ENCODE data around the gene FGFBP3. TPM values are rescaled to one million over a fixed set of nuclear protein-coding genes. Genes with fewer than 3 reads are reported as not detected.

The FGFBP3 gene
- total RNA-seq, 1 experiment from 2014 or later: 0.68 TPM

GRCh38 chr10:91953600-91954160 lies 44.4 kb upstream of the FGFBP3 start:
- H3K36me3 ChIP-seq (ENCODE audit: low read depth): peaks cover 12% of the 10 kb centered on the region
- BruUV-seq (replicated peaks): no TSS peak

GRCh38 chr10:91944880-91945630 lies 35.8 kb upstream of the FGFBP3 start:
- CTCF ChIA-PET: interaction anchor here (0.5 kb wide), 1 partner anchor 9 kb away, joined by 3 read pairs; no protein-coding TSS in a partner anchor
- peaks cover 11% of the 10 kb centered on the region; the same call in 1 of the 2 replicates for H3K79me2 ChIP-seq (ENCODE audit: low read depth)
- H3K9me3 ChIP-seq (ENCODE audit: insufficient read depth, low read depth): no peaks in the 10 kb centered on the region
- no peaks in the 10 kb centered on the region for H4K20me1 ChIP-seq (ENCODE audit: insufficient read depth)
- H3K4me1 ChIP-seq (replicated peaks; ENCODE audit: insufficient read depth): no peaks in the 10 kb centered on the region
- POLR2A ChIA-PET (ENCODE audit: unreplicated experiment): no interaction called here
- H3K27me3 ChIP-seq (ENCODE audit: insufficient read depth, low read depth): no peaks in the 10 kb centered on the region
- no TSS peak for BruUV-seq (replicated peaks)
- H2AFZ ChIP-seq: no peak overlapping the region
- no peaks in the 10 kb centered on the region for H3K9me2 ChIP-seq (ENCODE audit: insufficient read depth)
- no peak overlapping the region for H3K4me3 ChIP-seq
- H3F3A ChIP-seq (ENCODE audit: insufficient read depth, low read depth): no peaks in the 10 kb centered on the region; the same call in 1 of the 2 replicates
- peaks cover 3% of the 10 kb centered on the region; the same call in 1 of the 2 replicates for H3K36me3 ChIP-seq (ENCODE audit: low read depth)
- H3K4me2 ChIP-seq: no peak overlapping the region
- no peak overlapping the region for H3K27ac ChIP-seq
- no peak for DNase-seq
- TF ChIP-seq CTCF (conservative IDR thresholded peaks at IDR 0.05): no peak
- TF ChIP-seq EZH2 (IDR thresholded peaks at IDR 0.05; ENCODE audit: low read depth): no peak
- intact Hi-C loops (cut with micrococcal nuclease; ENCODE audit: unreplicated experiment): no loop called here

More at GRCh38 chr10:91953600-91954160, 44.4 kb upstream of the FGFBP3 start:
- H3F3A ChIP-seq (ENCODE audit: insufficient read depth, low read depth): peaks cover 9% of the 10 kb centered on the region; the same call in 1 of the 2 replicates
- H2AFZ ChIP-seq: no peak overlapping the region
- peaks cover 16% of the 10 kb centered on the region for H3K4me1 ChIP-seq (replicated peaks; ENCODE audit: insufficient read depth)
- H4K20me1 ChIP-seq (ENCODE audit: insufficient read depth): no peaks in the 10 kb centered on the region
- TF ChIP-seq CTCF (conservative IDR thresholded peaks at IDR 0.05) (no peak), EZH2 (IDR thresholded peaks at IDR 0.05; ENCODE audit: low read depth) (no peak)
- intact Hi-C loops (cut with micrococcal nuclease; ENCODE audit: unreplicated experiment): no loop called here
- H3K9me3 ChIP-seq (ENCODE audit: insufficient read depth, low read depth): no peaks in the 10 kb centered on the region
- POLR2A ChIA-PET (ENCODE audit: unreplicated experiment): no interaction called here
- no peak overlapping the region for H3K27ac ChIP-seq
- H3K9me2 ChIP-seq (ENCODE audit: insufficient read depth): no peaks in the 10 kb centered on the region
- H3K79me2 ChIP-seq (ENCODE audit: low read depth): no peaks in the 10 kb centered on the region
- H3K4me3 ChIP-seq: no peak overlapping the region
- CTCF ChIA-PET: no interaction called here
- no peak overlapping the region for H3K4me2 ChIP-seq
- DNase-seq: no peak
- H3K27me3 ChIP-seq (ENCODE audit: insufficient read depth, low read depth): no peaks in the 10 kb centered on the region

GRCh38 chr10:91941426-91941825 lies 32.1 kb upstream of the FGFBP3 start:
- no peak for TF ChIP-seq CTCF (conservative IDR thresholded peaks at IDR 0.05)
- TF ChIP-seq EZH2 (IDR thresholded peaks at IDR 0.05; ENCODE audit: low read depth): no peak
- DNase-seq: no peak
- no peaks in the 10 kb centered on the region for H3K9me3 ChIP-seq (ENCODE audit: insufficient read depth, low read depth)
- no peaks in the 10 kb centered on the region for H3K9me2 ChIP-seq (ENCODE audit: insufficient read depth)
- H3K36me3 ChIP-seq (ENCODE audit: low read depth): peaks cover 10% of the 10 kb centered on the region; the same call in 1 of the 2 replicates
- H2AFZ ChIP-seq: no peak overlapping the region
- peaks cover 41% of the 10 kb centered on the region for H3K79me2 ChIP-seq (ENCODE audit: low read depth)
- no TSS peak for BruUV-seq (replicated peaks)
- intact Hi-C loops (cut with micrococcal nuclease; ENCODE audit: unreplicated experiment): no loop called here
- no peak overlapping the region for H3K27ac ChIP-seq
- H3K4me1 ChIP-seq (replicated peaks; ENCODE audit: insufficient read depth): peaks cover under 1% of the 10 kb centered on the region; the same call in 1 of the 2 replicates
- CTCF ChIA-PET: interaction anchor here (0.6 kb wide), 1 partner anchor 1051 kb away, joined by 5 read pairs; no protein-coding TSS in a partner anchor
- H3K27me3 ChIP-seq (ENCODE audit: insufficient read depth, low read depth): no peaks in the 10 kb centered on the region
- H3F3A ChIP-seq (ENCODE audit: insufficient read depth, low read depth): peaks cover under 1% of the 10 kb centered on the region; the same call in 1 of the 2 replicates
- H3K4me2 ChIP-seq: no peak overlapping the region
- H3K4me3 ChIP-seq: no peak overlapping the region
- H4K20me1 ChIP-seq (ENCODE audit: insufficient read depth): no peaks in the 10 kb centered on the region
- POLR2A ChIA-PET (ENCODE audit: unreplicated experiment): interaction anchor here (0.6 to 0.7 kb wide), 2 partner anchors 104 to 183 kb away, joined by 3 to 4 read pairs; no protein-coding TSS in a partner anchor
